Transverse colon (tissue), 4 donors: ENCODE measurements around the gene ANKRD36B.
"Not testable (repeated sequence)": the region's sequence is repeated elsewhere in the genome, so short reads cannot be mapped to it uniquely, and the experiment has no call there.

Experiments used
- EP300 ChIP-seq: sonication (generic); formaldehyde crosslinking; IDR thresholded peaks from one replicate; pipeline ENCODE4 v1.6.1; 2017; ENCODE audit warnings: antibody characterized with exemption, low read depth
- POLR2A ChIP-seq: fragments of 450-650 bp; IDR thresholded peaks from one replicate; pipeline ENCODE4 v1.6.1; 2016; ENCODE audit warnings: antibody characterized with exemption, mild to moderate bottlenecking, moderate library complexity
- POLR2AphosphoS5 ChIP-seq, 3 donors: sonication (generic); formaldehyde crosslinking; IDR thresholded peaks; one replicate each; pipeline ENCODE4 v1.6.1; 2016; ENCODE audit warnings: antibody characterized with exemption in 3 of 3
- TF ChIP-seq, protein P1 (sequence below), 5 experiments: fragments of 200-600 bp in 3 of 5; fragments of 450-650 bp in 2 of 5; sonication (generic) in 3 of 5; IDR thresholded peaks; 1 replicate in 2 of 5; 2 replicates in 3 of 5; pipeline ENCODE4 v1.5.1; 2016 to 2017; ENCODE audit warnings: antibody characterized with exemption in 5 of 5, inconsistent platforms in 3 of 5, mild to moderate bottlenecking in 2 of 5, moderate library complexity in 1 of 5

DNA sequence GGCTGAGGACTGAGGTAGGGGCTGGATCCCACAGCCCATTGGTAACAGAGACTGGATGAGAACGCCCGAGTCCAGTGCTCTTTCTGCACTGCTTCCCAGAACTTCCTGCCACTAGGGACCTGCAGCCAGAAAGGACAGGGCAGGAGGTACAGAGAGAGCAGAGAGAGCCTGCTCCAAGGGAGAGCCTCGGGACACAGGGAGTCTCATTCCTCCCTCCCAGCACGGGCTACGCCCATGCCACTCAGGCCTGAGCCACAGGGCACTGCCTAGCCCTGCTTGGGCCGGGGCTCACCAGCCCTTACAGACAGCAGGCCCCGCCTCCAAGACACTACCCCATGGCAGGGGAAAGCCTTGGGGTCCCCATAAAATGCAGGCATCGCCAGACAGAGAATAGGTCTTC is 26.1 kb upstream of the ANKRD36B start:
- TF ChIP-seq, protein P1, sequence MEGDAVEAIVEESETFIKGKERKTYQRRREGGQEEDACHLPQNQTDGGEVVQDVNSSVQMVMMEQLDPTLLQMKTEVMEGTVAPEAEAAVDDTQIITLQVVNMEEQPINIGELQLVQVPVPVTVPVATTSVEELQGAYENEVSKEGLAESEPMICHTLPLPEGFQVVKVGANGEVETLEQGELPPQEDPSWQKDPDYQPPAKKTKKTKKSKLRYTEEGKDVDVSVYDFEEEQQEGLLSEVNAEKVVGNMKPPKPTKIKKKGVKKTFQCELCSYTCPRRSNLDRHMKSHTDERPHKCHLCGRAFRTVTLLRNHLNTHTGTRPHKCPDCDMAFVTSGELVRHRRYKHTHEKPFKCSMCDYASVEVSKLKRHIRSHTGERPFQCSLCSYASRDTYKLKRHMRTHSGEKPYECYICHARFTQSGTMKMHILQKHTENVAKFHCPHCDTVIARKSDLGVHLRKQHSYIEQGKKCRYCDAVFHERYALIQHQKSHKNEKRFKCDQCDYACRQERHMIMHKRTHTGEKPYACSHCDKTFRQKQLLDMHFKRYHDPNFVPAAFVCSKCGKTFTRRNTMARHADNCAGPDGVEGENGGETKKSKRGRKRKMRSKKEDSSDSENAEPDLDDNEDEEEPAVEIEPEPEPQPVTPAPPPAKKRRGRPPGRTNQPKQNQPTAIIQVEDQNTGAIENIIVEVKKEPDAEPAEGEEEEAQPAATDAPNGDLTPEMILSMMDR (IDR thresholded peaks at IDR 0.05), result not testable (repeated sequence)
- not testable (repeated sequence) for TF ChIP-seq POLR2AphosphoS5 (IDR thresholded peaks at IDR 0.05); POLR2A; EP300
